ENCODE results near the gene CRYGD.
"Not testable (repeated sequence)": the region's sequence is repeated elsewhere in the genome, so short reads cannot be mapped to it uniquely, and the experiment has no call there.

The CRYGD gene

GRCh38 chr2:208122248-208122647, 2.1 kb downstream of the CRYGD start:
- no peak for TF ChIP-seq CTCF (IDR thresholded peaks at IDR 0.05; ENCODE audit: control extremely low read depth, extremely low read depth, low read depth, missing control alignments)
- no peak for DNase-seq (ENCODE audit: extremely low spot score)
- ChIA-PET POLR2A (no interaction called here), CTCF (no interaction called here)

GRCh38 chr2:208118918-208119317, 5.4 kb downstream of the CRYGD start:
- DNase-seq (ENCODE audit: extremely low spot score): no peak
- ChIA-PET POLR2A (no interaction called here), CTCF (interaction anchor here (2.0 kb wide), 1 partner anchor 12 kb away, joined by 4 read pairs; no protein-coding TSS in a partner anchor)
- TF ChIP-seq CTCF (IDR thresholded peaks at IDR 0.05; ENCODE audit: control extremely low read depth, extremely low read depth, low read depth, missing control alignments): no peak

GRCh38 chr2:208117390-208117789, 6.9 kb downstream of the CRYGD start:
- CTCF ChIA-PET; POLR2A ChIA-PET; DNase-seq (ENCODE audit: extremely low spot score): not testable (repeated sequence)

- no peak for DNase-seq (ENCODE audit: extremely low spot score)
- no peak for TF ChIP-seq CTCF (IDR thresholded peaks at IDR 0.05; ENCODE audit: control extremely low read depth, extremely low read depth, low read depth, missing control alignments)
- POLR2A ChIA-PET: no interaction called here
- CTCF ChIA-PET: no interaction called here
Measured at GRCh38 chr2:208112969-208113368, 11.4 kb downstream of the CRYGD start.

GRCh38 chr2:208112273-208112745, 12.0 kb downstream of the CRYGD start:
- CTCF ChIA-PET; DNase-seq (ENCODE audit: extremely low spot score); POLR2A ChIA-PET: not testable (repeated sequence)

- CTCF ChIA-PET: no interaction called here
- TF ChIP-seq CTCF (IDR thresholded peaks at IDR 0.05; ENCODE audit: control extremely low read depth, extremely low read depth, low read depth, missing control alignments): no peak
- no peak for DNase-seq (ENCODE audit: extremely low spot score)
- POLR2A ChIA-PET: no interaction called here
Measured at GRCh38 chr2:208103616-208104015, 20.7 kb downstream of the CRYGD start.

GRCh38 chr2:208101716-208102631, 22.4 kb downstream of the CRYGD start:
- ChIA-PET POLR2A (interaction anchor here (0.6 kb wide), 1 partner anchor 126 kb away, joined by 7 read pairs; no protein-coding TSS in a partner anchor), CTCF (no interaction called here)
- DNase-seq (ENCODE audit: extremely low spot score): no peak
- peak; percentile 5 for TF ChIP-seq CTCF (IDR thresholded peaks at IDR 0.05; ENCODE audit: control extremely low read depth, extremely low read depth, low read depth, missing control alignments)

Measured in GM10248 (cell line).